Measurements from ENCODE around the gene CAV2. TPM values are rescaled to one million over a fixed set of nuclear protein-coding genes. Genes with fewer than 3 reads are reported as not detected.

The CAV2 gene
- total and polyA plus RNA-seq, 2 of the 8 experiments (the other 6 are each of a cell fraction or from before 2014, with no cell fraction given), result 2.8 to 4.7 TPM

DNA sequence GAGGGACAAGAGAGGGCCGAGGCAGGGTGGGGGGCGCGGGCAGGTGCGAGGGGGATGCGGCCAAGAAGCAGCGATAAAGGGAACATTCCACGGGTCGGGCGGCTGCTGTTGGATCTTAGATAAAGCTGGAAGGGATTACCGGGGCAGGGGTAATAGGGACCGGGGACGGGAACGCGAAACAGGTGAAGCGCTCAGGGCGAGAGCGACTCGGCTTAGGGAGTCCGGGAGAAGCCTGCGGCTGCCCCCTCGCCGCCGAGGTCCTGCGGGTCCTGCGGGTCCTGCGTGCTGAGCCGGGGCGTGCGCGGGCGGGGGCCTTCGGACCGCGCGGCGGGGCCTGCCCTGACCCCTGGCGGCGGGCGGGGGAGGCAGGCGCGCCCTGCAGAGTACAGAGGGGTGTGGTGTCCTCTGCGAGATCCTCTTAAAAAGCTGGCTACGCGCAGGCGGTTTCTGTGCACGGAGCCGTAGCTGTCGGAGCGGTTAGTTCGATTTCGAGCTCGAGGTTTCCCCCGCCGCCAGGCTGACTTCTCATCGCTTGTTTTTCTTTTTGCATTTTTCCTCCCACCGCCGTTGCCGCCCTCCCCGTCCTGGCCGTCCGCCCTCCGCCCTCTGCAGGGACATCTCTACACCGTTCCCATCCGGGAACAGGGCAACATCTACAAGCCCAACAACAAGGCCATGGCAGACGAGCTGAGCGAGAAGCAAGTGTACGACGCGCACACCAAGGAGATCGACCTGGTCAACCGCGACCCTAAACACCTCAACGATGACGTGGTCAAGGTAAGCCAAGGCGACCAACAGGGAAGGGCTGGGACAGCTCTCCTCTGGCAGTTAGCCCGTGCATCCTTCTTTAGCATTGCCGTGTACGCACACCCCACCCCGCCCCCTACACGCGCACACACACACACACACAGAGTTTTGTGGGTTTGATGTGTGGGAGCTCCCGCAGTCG lies 26.6 kb downstream of the CAV2 start:
- Histone ChIP-seq H2AK5ac (ENCODE audit: low read depth, low read length) (no peak overlapping the region; the same call in 1 of the 2 replicates), H3K18ac (ENCODE audit: extremely low read depth, low read length) (peak overlapping the region; percentile 60)
- 2% methylated on average over 57 of the region's 83 CpGs; no CpG with 5 or more reads in 1 of the 2 experiments for whole genome bisulfite sequencing, 2 experiments (ENCODE audit: extremely low coverage in 1 of 2, insufficient coverage in 1 of 2, insufficient read length in 1 of 2, insufficient replicate concordance in 2 of 2, low coverage in 1 of 2, low lambda C conversion rate in 2 of 2, missing lambda C conversion rate in 1 of 2)
- TF ChIP-seq SP1 (IDR thresholded peaks at IDR 0.05; ENCODE audit: low read depth, low read length) (no peak), CHD2 (IDR thresholded peaks at IDR 0.05; ENCODE audit: low read length) (no peak), FOSL1 (IDR thresholded peaks at IDR 0.05; ENCODE audit: insufficient read depth, low read depth, low read length) (no peak), RBBP5 (IDR thresholded peaks at IDR 0.05; ENCODE audit: borderline replicate concordance, low read depth, low read length) (peak; percentile 67; the same call in 1 of the 2 replicates), SP4 (IDR thresholded peaks at IDR 0.05; ENCODE audit: low read length) (no peak), SIX5 (IDR thresholded peaks at IDR 0.05; ENCODE audit: low read depth, low read length) (no peak), CBX5 (IDR thresholded peaks at IDR 0.05; ENCODE audit: low read depth, low read length) (no peak), NANOG (IDR thresholded peaks at IDR 0.05; ENCODE audit: insufficient read depth, low read depth, low read length, poor library complexity, severe bottlenecking) (no peak), JUND (IDR thresholded peaks at IDR 0.05; ENCODE audit: low read length) (no peak), TBP (IDR thresholded peaks at IDR 0.05; ENCODE audit: low read depth, low read length) (no peak), SIN3A (conservative IDR thresholded peaks at IDR 0.05 in 1 of 2, IDR thresholded peaks at IDR 0.05 in 1 of 2; ENCODE audit: low read depth in 1 of 2, low read length in 2 of 2) (0 out of 4 replicates have a peak, but pooled peaks of 1 of the 2 experiments have one; percentile 15)

More for the DNA sequence above, 26.6 kb downstream of the CAV2 start:
- H3K36me3 ChIP-seq (ENCODE audit: control insufficient read depth in 2 of 4, insufficient read depth in 4 of 4, low read length in 3 of 4), result no peaks in the 10 kb centered on the region
- no peak for FAIRE-seq
- H3K14ac ChIP-seq (ENCODE audit: insufficient read length), result no peak overlapping the region
- peak overlapping the region; percentile 41; the same call in 1 of the 2 replicates for H2BK5ac ChIP-seq (ENCODE audit: low read depth, low read length)
- peak overlapping the region; percentile 20; the same call in 1 of the 2 replicates for H2BK15ac ChIP-seq (ENCODE audit: low read length)
- peak overlapping the region; percentile 79; the same call in 1 of the 2 replicates for H4K8ac ChIP-seq (ENCODE audit: extremely low read depth, insufficient read depth, low read length)
- no peaks in the 10 kb centered on the region for H3K9me3 ChIP-seq (ENCODE audit: insufficient read depth in 2 of 2, low read depth in 1 of 2, low read length in 1 of 2)
- H4K20me1 ChIP-seq (replicated peaks in 1 of 2; ENCODE audit: control insufficient read depth in 1 of 2, insufficient read depth in 2 of 2, low read length in 2 of 2), result no peaks in the 10 kb centered on the region
- CTCF ChIA-PET (ENCODE audit: partially characterized antibody), result interaction anchor here (0.5 to 6.0 kb wide), 60 partner anchors 11 to 797 kb away, joined by 3 to 54 read pairs (median 4); partner anchors contain the start of genes CAV2 and WNT2
- H3K79me1 ChIP-seq (ENCODE audit: low read depth, low read length), result no peaks in the 10 kb centered on the region; the same call in 1 of the 2 replicates
- H2BK12ac ChIP-seq (ENCODE audit: low read depth, low read length), result peak overlapping the region; percentile 52; the same call in 1 of the 2 replicates
- no peak overlapping the region for H3K56ac ChIP-seq (replicated peaks; ENCODE audit: insufficient read length, low read depth, low read length)
- no peak overlapping the region for H3K4ac ChIP-seq (replicated peaks; ENCODE audit: insufficient read length, low read depth, low read length)
- H4K91ac ChIP-seq (replicated peaks; ENCODE audit: insufficient read length, low read length), result peak overlapping the region; percentile 0
- no peak overlapping the region for H2BK20ac ChIP-seq (ENCODE audit: low read length)
- peak overlapping the region; percentile 100 for H2AFZ ChIP-seq (ENCODE audit: low read length)
- peaks cover 2 to 12% (median 10%) of the 10 kb centered on the region in 4 experiments; a peak in 5 of 7 replicates for H3K4me1 ChIP-seq (replicated peaks in 1 of 4; ENCODE audit: control insufficient read depth in 3 of 4, insufficient read depth in 4 of 4, low read length in 3 of 4)
- H3K9ac ChIP-seq (replicated peaks in 1 of 4; ENCODE audit: extremely low read depth in 1 of 4, low read depth in 3 of 4, low read length in 3 of 4), result peak overlapping the region in 2 of 4 experiments; percentile 23 to 55; a peak in 4 of 7 replicates
- peak overlapping the region; percentile 72 to 97 (median 73) for H3K4me3 ChIP-seq (ENCODE audit: extremely low read depth in 1 of 4, insufficient read depth in 2 of 4, low read depth in 3 of 4, low read length in 4 of 4)
- no peaks in the 10 kb centered on the region for H3K79me2 ChIP-seq (ENCODE audit: control insufficient read depth in 1 of 2, insufficient read depth in 2 of 2, low read length in 2 of 2)
- H3K27me3 ChIP-seq (replicated peaks in 1 of 4; ENCODE audit: control insufficient read depth in 3 of 4, extremely low read depth in 1 of 4, insufficient read depth in 3 of 4, low read length in 3 of 4), result peaks cover 0 to 20% (median 12%) of the 10 kb centered on the region in 4 experiments; a peak in 6 of 7 replicates
- peak in 1 of 2 experiments; percentile 85 for DNase-seq (ENCODE audit: low read depth in 1 of 2, low spot score in 2 of 2)
- H2BK120ac ChIP-seq (replicated peaks; ENCODE audit: low read depth, low read length), result no peak overlapping the region
- no peak overlapping the region for H3K23ac ChIP-seq (ENCODE audit: insufficient read length)
- H4K5ac ChIP-seq (ENCODE audit: insufficient read length, low read depth, low read length), result peak overlapping the region; percentile 40
- peak overlapping the region; percentile 94 to 99 for H3K4me2 ChIP-seq (ENCODE audit: insufficient read depth in 1 of 2, low read depth in 2 of 2, low read length in 2 of 2)
- POLR2A ChIA-PET (ENCODE audit: partially characterized antibody), result interaction anchor here (1.2 to 1.6 kb wide), 5 partner anchors 11 to 315 kb away, joined by 3 to 5 read pairs (median 3); partner anchors contain the start of genes CAV2 and TES
- no peak overlapping the region for H3K27ac ChIP-seq (ENCODE audit: low read depth, low read length)
- peaks cover 19% of the 10 kb centered on the region for H3K23me2 ChIP-seq (ENCODE audit: low read depth, low read length)
